HL-60/S4 treated with retinoic acid at 250 ng/mL for 4 days and 3 days (cell line): ENCODE results near the gene CNPY2.
"Not testable (repeated sequence)": the region's sequence is repeated elsewhere in the genome, so short reads cannot be mapped to it uniquely, and the experiment has no call there.

Experiments
- in situ Hi-C: fragments of 300-500 bp; cut with MboI; formaldehyde crosslinking; loops from 2 replicates; pipeline ENCODE4 v1.7.0; 2022; ENCODE audit warnings: low sequenced_read_pairs

CNPY2 gene

GRCh38 chr12:56315622-56316473, at the start of gene CNPY2:
CNPY2 (minus strand) TSS chr12:56315988; CDS start chr12:56315217, 771 bp downstream.
- in situ Hi-C loops: no loop called here

- in situ Hi-C loops: no loop called here
Measured at GRCh38 chr12:56362130-56363059, 46.6 kb upstream of the CNPY2 start, which contains the start of gene APOF. APOF (minus strand) TSS chr12:56362857; CDS start chr12:56362745, 112 bp downstream.

GRCh38 chr12:56361487-56362129, 45.8 kb upstream of the CNPY2 start:
- in situ Hi-C loops: no loop called here

- in situ Hi-C loops: no loop called here
Measured at GRCh38 chr12:56359851-56360767, 44.3 kb upstream of the CNPY2 start, which contains the start of gene STAT2. STAT2 (minus strand) TSS chr12:56360107; CDS start chr12:56356571, 3,536 bp downstream.

- in situ Hi-C loops: no loop called here
Measured at GRCh38 chr12:56358836-56359532, 43.2 kb upstream of the CNPY2 start.

GRCh38 chr12:56351325-56351724, 35.5 kb upstream of the CNPY2 start:
- in situ Hi-C loops: no loop called here

GRCh38 chr12:56350662-56351061, 34.9 kb upstream of the CNPY2 start:
- in situ Hi-C loops: no loop called here

GRCh38 chr12:56348776-56349175, 33.0 kb upstream of the CNPY2 start:
- in situ Hi-C loops: no loop called here

GRCh38 chr12:56347255-56347654, 31.5 kb upstream of the CNPY2 start:
- in situ Hi-C loops: not testable (repeated sequence)

GRCh38 chr12:56346675-56347074, 30.9 kb upstream of the CNPY2 start:
- in situ Hi-C loops: no loop called here

- in situ Hi-C loops: not testable (repeated sequence)
Measured at GRCh38 chr12:56342290-56342689, 26.5 kb upstream of the CNPY2 start.

- in situ Hi-C loops: no loop called here
Measured at GRCh38 chr12:56341616-56342015, 25.8 kb upstream of the CNPY2 start.

- in situ Hi-C loops: no loop called here
Measured at GRCh38 chr12:56339158-56339422, 23.3 kb upstream of the CNPY2 start.

GRCh38 chr12:56338308-56339157, 22.7 kb upstream of the CNPY2 start, which contains the start of gene IL23A:
IL23A (plus strand) TSS chr12:56338884; CDS start chr12:56339045, 161 bp downstream.
- in situ Hi-C loops: no loop called here

- in situ Hi-C loops: no loop called here
Measured at GRCh38 chr12:56337753-56338251, 22.0 kb upstream of the CNPY2 start.

GRCh38 chr12:56336361-56337167, 20.8 kb upstream of the CNPY2 start:
- in situ Hi-C loops: no loop called here

GRCh38 chr12:56335527-56335926, 19.7 kb upstream of the CNPY2 start:
- in situ Hi-C loops: not testable (repeated sequence)

GRCh38 chr12:56334490-56334793, 18.7 kb upstream of the CNPY2 start:
- in situ Hi-C loops: no loop called here
